C4-2B (cell line): ENCODE data around the gene SCN4B.

Source experiments
- CTCF ChIP-seq: fragments of 450-650 bp; conservative IDR thresholded peaks from 2 replicates; pipeline ENCODE4 v1.5.1; 2017; ENCODE audit warnings: mild to moderate bottlenecking
- ZFX ChIP-seq: fragments of 450-650 bp; IDR thresholded peaks from 2 replicates; pipeline ENCODE4 v1.6.1; 2017

DNA sequence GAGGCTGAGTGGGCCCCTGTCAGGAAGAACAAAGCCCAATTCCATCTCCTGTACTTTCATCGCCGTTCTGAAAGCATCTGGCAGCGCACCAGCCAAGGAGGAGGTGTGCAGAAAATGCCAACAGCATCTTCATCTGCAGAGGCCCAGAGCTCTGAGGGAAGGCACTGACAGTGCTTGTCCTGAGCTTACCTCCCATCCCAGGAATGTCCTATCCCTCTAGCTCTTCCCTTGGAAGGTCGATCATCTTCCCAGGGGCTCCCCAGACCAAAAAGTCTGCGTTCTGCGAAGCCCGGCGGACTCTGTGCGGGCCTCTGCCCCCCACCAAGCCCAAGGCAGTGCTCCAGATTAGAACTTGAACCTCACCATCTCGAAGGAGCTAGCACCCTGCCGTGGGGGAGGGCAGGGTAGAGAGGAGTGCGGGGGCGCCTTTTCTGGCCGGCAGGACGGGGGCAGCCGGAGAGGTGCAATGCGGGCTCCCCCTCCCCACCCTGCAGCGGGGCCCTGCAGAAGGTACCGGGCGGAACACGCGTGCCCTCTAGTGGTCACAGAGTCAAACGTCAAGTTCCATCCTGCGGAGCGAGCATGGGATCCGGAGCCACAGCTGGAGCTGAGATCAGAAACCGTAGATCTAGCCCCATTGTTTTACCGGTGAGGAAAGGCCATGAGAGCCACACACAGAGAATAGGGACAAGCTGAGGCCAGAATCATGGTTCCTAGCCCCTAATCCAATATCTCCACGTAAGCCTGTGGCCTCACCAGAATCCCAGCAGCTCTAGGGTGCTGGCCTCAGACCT is 18.8 kb upstream of the SCN4B start:
- TF ChIP-seq CTCF = peak; percentile 96
- TF ChIP-seq ZFX = no peak
